CD4-positive, alpha-beta T cell treated with Interleukin-10 for 1 hour (primary cell): ENCODE measurements around the gene PPP6R2.

ENCODE experiments used
- DNase-seq: peaks from one replicate; pipeline ENCODE4 v3.0.0-alpha.2; 2020

The PPP6R2 gene

DNA sequence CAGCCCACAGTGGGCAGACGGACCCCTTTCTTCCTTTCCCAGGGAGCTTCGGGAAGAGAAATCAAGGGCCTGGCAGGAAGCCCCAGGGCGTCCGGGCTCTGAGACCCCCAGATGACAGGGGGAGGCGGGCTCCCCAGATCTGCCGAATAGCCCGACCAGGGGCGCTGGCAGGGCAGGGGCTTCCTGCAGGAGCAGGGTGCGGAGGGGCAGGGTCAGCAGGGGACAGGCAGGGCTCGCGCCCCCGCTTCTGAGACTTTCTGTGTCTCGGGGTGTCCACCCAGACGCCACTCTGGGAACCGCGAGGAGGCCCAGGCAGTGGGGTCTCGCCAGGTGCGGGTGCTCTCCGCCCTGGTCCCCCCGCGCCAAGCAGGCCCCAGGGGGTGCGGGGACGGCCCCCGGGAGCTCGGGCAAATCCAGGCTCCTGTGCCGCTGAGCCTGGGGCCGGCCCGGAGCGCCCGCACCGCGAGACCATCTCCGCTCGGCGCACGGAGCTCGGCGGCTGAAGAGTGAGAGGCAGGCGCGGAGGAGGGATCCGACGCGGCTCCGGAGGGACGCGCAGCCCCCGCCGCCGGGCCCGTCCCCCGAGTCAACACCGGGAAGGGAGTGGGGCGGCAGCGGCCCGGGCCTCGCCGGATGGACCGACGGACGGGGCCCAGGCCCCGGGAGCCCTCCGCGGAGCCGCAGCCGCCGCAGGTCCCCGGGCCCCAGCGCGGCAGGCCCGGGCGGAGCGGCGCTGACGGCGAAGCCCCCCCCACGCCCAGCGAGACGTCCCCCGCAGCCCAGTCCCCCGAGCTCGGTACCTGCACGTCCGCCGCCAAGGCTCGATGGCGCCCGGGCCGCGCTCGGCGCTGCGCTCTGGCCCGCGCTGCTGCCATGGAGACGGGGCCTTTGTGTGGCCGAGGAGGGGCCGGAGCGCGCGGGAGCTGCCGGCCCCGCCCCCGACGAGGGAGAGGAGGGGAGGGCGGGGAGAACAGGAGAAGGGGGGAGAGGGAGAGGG lies 36.1 kb upstream of the PPP6R2 start, which contains the start of gene PLXNB2:
TSS of gene PLXNB2 (minus strand) at position 894 of the 997 bp plus-strand sequence. CDS start 17,062 bp downstream, outside the sequence.
- DNase-seq, result peak; percentile 35

DNA sequence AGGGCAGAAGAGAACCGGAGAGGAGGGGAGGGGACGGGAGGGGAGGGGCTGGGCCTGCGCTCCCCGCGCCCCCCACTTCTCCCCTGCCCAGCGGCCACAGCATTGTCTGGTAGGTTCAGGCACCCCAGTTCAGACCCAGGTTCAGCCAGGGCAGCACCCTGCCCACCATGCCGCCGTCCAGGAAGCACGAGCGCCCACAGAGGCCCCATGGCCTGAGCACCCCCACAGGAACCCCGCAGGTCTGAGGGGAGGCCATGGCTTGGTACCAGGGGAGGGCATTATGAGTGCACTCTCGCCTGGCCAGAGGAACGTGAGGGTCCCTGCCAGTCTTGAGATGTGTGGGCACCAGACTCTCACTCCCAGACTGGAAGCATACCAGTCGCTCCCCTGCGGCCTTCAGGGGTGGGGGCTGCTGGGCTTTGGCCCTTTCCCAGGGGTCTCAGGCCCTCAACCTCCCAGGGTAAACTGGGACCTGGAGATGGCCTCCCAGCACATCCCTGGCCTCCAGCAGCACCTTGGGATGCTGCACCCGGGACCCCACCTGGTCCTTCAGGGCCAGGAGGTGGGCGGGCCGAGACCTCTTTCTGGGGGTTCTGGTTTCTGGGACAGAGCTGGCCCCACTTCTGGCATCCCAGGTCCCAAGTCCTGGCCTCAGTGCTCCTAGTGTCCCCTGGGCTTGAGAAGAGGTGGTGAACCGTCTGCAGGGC lies 35.1 kb upstream of the PPP6R2 start:
- no peak for DNase-seq

DNA sequence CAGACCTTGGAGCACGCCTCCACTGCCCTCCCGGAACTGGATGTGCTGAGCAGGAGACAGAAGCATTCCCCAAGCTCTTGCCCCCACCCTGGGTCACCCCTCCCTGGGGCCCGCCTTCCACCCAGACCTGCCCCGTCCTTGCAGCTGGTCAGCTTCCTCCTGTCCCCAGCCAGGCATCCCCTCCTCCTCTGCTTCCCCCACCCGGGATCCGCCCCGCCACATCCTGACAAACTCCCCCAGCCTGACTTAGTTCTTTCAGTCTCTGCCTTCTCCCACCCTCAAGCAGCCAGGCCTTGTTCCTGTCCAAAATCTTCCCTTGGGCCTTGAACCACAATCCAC lies 34.6 kb upstream of the PPP6R2 start:
- no peak for DNase-seq

GRCh38 chr22:50308986-50309600 lies 34.0 kb upstream of the PPP6R2 start:
- DNase-seq, result no peak

GRCh38 chr22:50309601-50309991 lies 33.5 kb upstream of the PPP6R2 start:
- no peak for DNase-seq

GRCh38 chr22:50310031-50310722 lies 33.0 kb upstream of the PPP6R2 start:
- no peak for DNase-seq

DNA sequence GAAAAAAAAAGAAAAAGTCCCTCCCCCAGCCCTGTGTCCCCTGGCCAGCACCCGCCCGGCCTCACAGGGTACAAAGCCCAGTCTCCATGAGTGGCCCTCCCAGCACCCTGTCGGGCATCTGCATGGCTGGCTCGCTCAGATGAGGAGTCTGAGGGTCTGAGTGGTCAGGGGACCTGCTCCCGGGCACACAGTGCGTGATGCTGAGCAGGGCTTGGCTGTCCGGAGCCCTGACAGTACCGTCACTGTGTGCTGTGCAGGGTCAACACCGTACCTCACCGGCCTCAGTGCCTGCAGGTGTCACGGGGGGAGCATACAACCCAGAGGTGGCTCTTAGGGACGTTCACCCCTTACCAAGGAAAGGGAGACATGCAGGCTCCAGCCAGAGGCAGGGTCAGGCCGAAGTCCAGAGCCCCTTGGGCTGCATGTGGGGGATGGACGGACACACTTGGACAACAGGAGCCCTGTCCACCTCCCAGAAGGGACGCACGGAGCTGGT lies 32.1 kb upstream of the PPP6R2 start:
- no peak for DNase-seq

GRCh38 chr22:50311606-50312351 lies 31.3 kb upstream of the PPP6R2 start:
- no peak for DNase-seq

GRCh38 chr22:50312371-50312770 lies 30.8 kb upstream of the PPP6R2 start:
- DNase-seq, result no peak

DNA sequence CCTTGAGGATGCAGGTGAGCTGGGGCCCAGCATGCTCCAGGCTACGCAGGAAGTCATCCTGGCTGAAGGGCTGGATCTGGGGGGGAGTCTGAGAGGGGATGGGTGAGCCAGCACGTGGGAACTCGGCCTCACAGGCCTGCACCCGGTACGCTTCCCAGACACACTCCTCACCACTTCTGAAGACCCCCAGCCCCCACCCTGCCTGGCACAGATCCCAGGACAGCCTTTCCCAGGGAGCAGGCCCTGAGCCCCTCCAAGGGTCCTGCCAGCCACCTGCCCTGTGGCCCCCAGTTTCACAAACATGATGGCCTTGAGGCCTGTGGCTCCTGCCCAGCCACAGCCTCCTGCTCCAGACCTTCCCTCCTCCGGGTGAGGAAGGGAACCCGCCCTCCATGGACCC lies 30.1 kb upstream of the PPP6R2 start:
- DNase-seq, result no peak

DNA sequence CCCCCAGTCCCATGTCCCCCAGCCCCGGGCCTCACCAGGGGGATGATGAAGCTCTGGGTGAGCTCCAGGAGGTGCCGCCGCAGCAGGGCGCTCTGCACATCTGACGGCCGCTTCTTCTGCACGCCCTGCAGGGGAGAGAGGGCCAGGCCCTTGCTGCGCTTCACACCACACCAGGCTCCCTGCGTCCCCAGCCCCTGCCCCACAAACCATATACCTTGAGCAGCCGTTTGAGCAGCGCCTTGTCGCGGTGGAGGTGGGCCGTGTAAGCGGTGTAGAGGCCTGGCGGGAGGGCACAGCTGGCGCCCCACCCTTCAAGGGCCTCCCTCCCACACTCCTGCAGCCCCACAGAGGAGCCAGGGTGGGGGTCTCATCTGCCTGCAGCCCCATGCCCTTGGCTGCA lies 29.5 kb upstream of the PPP6R2 start:
- no peak for DNase-seq

DNA sequence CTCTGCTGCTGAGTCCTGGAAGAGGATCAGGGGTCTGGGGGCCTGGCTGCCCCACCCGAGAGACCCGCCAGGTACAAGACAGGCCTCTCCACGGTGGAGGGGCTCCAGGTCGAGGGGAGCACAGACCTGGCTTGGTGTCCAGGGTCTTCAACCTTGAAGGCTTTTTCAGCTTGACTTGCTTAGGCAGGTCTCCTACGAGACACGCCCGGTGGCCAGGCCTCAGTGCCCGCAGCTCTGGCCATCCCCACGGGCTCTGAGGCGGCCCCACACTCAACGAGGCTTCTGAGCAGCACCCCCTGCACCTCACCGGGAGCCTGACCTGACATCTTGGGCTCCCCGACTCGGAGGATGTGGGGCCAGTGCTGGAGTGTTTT lies 29.1 kb upstream of the PPP6R2 start:
- DNase-seq, result no peak

- DNase-seq, result peak; percentile 77
Measured at GRCh38 chr22:50314455-50315288, 28.5 kb upstream of the PPP6R2 start.

GRCh38 chr22:50315289-50316113 lies 27.6 kb upstream of the PPP6R2 start:
- no peak for DNase-seq

GRCh38 chr22:50316114-50317065 lies 26.7 kb upstream of the PPP6R2 start:
- DNase-seq, result no peak

- DNase-seq, result no peak
Measured at GRCh38 chr22:50317178-50317577, 25.9 kb upstream of the PPP6R2 start.

DNA sequence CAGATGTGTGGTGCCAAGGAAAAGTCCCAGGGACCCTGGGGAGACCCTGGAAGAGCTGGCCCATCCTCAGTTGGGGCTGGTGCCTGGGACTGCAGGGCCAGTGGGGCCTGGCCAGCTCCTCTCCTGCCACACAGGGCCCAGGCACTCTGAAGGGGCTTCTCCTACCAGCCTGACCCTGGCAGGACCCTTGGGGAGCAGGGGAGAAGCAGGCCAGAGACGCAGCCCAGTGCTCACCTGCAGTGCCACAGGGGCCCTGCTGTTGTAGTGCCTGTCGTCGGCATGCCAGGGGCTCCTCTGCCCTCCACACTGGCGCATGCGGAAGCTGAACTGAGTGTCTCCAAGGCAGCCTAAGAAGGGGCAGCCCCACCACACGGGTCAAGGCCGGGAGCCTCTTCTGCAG lies 25.5 kb upstream of the PPP6R2 start:
- DNase-seq, result no peak

DNA sequence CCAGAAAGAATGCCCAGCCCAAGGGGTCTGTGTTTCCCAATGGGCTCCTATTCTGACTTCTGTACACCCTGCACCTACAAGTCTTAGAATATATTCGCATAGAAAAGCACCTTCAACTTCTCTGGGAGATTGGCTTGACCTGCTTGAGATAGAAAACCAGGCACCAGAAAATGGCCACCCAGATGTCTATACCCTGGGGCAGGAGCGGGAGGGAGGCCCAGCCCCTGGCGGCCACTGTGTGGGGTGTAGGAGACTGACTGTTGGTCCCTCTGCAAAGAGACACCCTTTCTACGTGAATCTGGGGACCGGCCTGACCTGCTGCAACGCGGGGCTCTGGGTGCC lies 24.8 kb upstream of the PPP6R2 start:
- DNase-seq, result no peak
